Panc1 (cell line): ENCODE results near the gene ISG15.

Experiments used
- TF ChIP-seq, protein P1 (sequence below): fragments of 450-650 bp; IDR thresholded peaks from 2 replicates; pipeline ENCODE4 v1.5.1; 2017; ENCODE audit warnings: mild to moderate bottlenecking
- TF ChIP-seq, protein P2 (sequence below), 2 experiments: IDR thresholded peaks; 2 replicates each; pipeline ENCODE4 v1.6.1; 2011 to 2012; ENCODE audit warnings: low read depth in 2 of 2, control low read depth in 1 of 2, low read length in 1 of 2, mild to moderate bottlenecking in 1 of 2, moderate library complexity in 1 of 2; ENCODE audit not compliant: insufficient read depth in 1 of 2

DNA sequence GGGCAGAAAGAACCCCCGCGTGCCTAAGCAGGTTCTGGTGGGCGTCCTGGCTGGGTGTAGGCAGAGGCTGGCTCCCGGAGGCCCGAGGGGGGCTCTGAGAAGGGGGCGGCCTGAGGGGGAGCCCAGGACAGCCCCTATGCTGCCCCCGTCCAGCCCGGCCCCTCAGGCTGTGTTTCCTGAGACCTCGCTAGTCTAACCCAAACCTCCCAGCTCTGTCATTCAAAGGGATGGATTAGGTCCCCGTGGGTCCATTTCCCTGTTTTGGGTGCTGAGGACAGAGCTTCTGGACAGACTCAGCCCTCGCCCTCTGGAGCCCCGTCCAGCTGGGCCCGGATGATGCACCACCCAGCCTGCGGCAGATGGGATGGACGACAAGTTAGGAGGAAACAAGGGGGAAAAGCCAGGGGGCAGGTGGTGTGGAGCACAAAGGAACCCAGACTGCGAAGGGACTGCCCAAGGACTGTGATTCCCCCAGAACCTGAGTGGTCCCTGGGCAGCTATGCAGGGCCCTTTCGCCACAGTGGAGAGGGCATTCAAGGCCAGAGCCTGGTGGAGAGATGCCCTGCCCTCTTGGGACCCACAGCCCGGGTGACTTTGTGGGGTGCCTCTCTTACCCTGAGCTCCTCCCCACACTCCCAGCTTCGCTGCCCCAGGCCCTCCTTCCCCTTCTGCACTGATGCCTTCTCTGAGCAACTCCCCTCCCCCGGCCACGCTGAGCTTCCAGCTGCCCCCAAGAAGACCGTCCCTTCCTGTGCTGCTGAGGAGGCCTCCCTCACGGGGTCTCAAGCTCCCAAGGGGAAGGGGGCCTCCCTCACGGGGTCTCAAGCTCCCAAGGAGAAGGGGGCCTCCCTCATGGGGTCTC is 16.2 kb upstream of the ISG15 start:
- TF ChIP-seq, protein P1, sequence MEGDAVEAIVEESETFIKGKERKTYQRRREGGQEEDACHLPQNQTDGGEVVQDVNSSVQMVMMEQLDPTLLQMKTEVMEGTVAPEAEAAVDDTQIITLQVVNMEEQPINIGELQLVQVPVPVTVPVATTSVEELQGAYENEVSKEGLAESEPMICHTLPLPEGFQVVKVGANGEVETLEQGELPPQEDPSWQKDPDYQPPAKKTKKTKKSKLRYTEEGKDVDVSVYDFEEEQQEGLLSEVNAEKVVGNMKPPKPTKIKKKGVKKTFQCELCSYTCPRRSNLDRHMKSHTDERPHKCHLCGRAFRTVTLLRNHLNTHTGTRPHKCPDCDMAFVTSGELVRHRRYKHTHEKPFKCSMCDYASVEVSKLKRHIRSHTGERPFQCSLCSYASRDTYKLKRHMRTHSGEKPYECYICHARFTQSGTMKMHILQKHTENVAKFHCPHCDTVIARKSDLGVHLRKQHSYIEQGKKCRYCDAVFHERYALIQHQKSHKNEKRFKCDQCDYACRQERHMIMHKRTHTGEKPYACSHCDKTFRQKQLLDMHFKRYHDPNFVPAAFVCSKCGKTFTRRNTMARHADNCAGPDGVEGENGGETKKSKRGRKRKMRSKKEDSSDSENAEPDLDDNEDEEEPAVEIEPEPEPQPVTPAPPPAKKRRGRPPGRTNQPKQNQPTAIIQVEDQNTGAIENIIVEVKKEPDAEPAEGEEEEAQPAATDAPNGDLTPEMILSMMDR, result no peak
- TF ChIP-seq, protein P2, sequence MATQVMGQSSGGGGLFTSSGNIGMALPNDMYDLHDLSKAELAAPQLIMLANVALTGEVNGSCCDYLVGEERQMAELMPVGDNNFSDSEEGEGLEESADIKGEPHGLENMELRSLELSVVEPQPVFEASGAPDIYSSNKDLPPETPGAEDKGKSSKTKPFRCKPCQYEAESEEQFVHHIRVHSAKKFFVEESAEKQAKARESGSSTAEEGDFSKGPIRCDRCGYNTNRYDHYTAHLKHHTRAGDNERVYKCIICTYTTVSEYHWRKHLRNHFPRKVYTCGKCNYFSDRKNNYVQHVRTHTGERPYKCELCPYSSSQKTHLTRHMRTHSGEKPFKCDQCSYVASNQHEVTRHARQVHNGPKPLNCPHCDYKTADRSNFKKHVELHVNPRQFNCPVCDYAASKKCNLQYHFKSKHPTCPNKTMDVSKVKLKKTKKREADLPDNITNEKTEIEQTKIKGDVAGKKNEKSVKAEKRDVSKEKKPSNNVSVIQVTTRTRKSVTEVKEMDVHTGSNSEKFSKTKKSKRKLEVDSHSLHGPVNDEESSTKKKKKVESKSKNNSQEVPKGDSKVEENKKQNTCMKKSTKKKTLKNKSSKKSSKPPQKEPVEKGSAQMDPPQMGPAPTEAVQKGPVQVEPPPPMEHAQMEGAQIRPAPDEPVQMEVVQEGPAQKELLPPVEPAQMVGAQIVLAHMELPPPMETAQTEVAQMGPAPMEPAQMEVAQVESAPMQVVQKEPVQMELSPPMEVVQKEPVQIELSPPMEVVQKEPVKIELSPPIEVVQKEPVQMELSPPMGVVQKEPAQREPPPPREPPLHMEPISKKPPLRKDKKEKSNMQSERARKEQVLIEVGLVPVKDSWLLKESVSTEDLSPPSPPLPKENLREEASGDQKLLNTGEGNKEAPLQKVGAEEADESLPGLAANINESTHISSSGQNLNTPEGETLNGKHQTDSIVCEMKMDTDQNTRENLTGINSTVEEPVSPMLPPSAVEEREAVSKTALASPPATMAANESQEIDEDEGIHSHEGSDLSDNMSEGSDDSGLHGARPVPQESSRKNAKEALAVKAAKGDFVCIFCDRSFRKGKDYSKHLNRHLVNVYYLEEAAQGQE (IDR thresholded peaks at IDR 0.05; ENCODE audit: insufficient read depth in 1 of 2, low read depth in 2 of 2, low read length in 1 of 2), result no peak
